Stimulated activated CD4-positive, alpha-beta T cell treated with anti-CD3 and anti-CD28 coated beads, Interleukin-4, amount 100 ng/mL, for 1 hour (primary cell): ENCODE measurements around the gene AP3S1.
A peak's percentile ranks its signal among the peaks of the same experiment; 100 is the strongest.
"Not testable (repeated sequence)": the region's sequence is repeated elsewhere in the genome, so short reads cannot be mapped to it uniquely, and the experiment has no call there.

ENCODE experiments used
- DNase-seq: peaks from one replicate; pipeline ENCODE4 v3.0.0-alpha.2; 2020

The AP3S1 gene

DNA sequence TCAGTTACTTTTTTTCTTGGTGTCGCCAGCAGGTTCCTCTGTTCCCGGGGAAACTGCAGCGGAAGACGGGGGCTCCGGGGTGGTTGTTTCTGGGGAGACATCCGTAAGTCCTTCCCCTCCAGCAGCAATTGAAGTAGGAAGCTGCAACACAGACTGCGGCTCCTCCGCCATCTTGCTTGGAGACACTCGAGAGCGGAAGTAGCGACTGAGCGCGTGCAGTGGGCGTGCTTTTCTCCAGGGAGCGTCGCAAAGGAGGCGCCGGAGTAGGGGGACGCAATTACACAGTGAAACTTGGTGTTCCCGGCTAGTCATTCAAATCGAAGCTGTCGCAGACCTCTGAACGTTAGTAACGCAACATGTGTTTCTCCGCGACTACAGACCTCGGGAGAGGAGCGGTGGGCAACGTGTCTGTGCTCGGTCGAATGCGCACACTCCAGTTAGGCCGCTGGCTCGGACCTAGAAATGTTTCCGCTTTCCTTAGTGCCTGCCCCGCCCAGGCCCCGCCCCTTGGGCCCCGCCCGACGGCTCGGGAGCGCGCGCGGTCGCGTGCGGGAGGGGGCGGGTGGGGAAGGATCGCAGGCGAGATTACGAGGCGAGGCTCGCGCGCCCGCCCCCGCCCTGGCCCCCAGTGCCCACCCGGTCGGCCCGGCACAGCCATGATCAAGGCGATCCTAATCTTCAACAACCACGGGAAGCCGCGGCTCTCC, at the start of gene AP3S1, which contains the start of gene ATG12:
TSS of gene AP3S1 (plus strand) at position 554 of the 707 bp plus-strand sequence. CDS start at position 657, 103 bp downstream.
TSS of gene ATG12 (minus strand) at position 184 of the 707 bp plus-strand sequence. CDS start at position 171, 13 bp downstream.
- DNase-seq: peak; percentile 89

DNA sequence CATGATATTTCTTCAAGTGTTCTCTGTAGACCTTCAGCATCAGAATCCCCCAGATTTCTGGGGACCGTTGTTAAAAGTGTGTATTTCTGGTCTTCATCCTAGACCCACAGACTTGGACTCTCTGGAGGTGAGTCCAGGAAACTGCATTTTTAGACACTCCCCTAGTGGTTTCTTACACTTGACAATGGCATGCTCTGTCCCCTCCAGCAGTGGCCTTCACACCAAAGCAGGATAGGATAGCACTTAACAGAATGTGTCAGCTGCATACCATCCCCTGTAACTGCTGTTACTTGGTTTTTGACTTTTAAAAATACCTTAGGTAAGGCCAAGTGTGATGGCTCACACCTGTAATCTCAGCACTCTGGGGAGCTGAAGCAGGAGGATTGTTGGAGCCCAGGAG, 46.0 kb upstream of the AP3S1 start:
- no peak for DNase-seq

DNA sequence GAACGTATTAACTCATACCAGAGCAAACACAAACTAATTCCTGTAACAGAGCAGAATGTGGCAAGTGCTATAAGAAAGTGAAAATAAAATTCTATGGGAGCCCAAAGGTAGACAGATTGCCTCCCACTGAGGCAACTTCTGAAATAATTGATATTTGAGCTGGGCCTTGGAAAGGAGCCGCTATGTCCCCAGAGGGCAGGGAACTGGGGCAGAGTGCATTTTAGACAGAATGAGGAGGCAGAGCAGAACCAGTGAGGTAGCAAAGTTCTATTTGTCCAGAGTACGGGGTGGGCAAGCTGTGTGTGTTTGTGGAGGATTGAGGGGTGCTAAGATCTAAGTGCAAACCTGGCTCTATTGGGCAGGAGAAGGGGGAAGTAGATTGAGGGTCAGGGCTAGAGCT, 45.1 kb upstream of the AP3S1 start:
- no peak for DNase-seq

DNA sequence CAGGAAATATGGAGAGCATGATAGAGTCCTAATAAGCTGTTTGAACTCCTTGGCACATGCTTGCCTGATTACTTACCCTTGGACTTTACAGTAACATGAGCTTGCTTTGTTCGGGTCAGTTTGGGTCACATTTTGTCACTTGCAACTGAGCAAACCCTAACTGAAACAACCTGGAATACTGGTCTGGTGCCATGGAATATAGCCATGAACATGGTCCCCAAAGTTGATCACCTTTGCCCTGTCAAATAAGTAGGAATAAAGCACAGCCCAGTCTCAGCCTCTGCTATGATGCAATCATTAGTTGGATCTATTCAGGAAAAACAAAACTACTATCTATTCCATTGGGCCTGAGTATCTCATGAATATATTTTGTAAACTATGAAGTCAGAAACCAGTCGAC, 43.5 kb upstream of the AP3S1 start:
- DNase-seq: no peak

DNA sequence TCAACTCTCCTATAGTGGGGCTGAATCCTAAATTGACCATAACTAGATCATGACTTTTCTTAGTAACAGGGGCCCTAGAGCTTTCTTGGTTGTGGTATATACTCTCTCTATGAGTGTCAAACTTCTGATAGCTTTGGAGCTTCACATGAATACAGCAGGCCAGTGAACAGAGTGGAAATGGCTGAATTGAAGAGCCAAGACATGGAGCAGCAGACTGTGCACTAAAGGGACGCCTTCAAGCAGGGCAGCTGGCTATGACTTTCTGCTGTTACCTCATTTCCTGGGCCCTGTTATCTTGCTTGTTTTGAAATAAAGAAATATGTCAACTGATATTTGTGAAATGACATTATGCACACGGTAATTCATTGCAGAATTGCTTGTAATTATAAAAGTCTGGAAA, 41.6 kb upstream of the AP3S1 start:
- no peak for DNase-seq

DNA sequence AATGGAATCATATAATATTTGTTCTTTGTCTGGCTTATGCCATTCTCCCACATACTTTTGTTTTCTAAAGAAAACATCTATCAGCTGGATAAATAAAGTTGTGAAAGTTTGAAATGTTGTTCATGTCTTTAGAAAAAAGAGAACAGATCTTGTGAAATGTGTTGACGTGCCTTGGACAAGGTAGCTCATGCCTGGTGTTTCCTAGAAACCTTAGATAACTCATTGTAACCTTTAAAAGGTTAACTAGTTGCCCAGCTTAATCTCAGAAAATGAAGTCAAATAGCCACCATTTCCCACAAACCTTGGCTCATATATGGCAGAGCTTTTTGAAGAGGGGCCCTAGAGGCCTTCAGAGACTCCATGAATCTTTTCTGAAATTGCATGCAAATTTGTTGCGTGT, 40.6 kb upstream of the AP3S1 start:
- no peak for DNase-seq

DNA sequence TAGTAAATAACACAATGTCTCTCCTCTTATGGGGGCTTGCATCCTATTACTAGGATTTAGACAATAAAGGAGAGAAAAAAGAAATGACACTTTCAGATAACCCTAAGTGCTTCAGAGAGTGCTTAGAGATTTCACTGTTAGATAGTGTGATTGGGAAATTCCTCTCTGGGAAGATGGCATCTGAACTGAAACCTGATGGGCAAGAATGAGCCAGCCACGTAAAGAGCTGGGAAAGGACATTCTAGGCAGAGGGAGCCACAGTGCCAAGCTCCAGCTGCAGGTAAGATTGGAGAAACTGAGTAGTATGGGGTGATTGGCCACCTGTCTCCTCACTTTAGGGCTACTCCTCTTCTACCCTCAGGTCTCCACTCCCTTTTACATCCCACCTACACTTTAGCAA, 39.8 kb upstream of the AP3S1 start:
- no peak for DNase-seq

DNA sequence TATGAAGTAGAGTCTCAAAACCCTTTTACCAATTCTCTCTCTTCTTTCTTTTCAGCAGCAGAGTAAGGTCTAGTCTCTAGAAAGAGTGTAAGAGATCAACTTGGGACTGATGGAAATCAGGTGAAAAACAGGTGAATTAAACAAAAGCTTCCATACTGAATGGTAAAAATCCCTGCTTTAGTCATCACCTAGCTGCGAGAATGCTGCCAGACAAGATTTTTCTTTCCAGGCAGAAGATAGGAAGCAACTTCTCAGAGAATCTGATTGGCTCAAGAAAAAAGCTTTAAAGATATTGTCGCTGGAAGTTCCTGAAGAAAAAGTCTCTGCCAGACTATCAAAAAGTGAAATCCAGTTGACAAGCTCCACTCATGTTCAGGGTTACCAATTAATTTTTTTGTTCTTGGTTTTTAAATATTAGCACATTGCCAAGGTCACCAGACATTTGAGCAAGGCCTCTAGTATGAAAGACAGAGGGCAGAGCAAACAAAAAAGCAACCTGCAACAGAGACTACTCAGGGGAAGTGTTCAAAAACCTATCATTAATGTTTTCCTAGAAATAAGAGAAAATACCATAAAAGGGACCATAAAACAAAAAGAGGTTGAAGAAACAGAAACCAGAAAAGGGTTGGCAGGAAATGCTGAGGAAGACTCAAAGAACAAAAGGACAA, 34.6 kb upstream of the AP3S1 start:
- no peak for DNase-seq

DNA sequence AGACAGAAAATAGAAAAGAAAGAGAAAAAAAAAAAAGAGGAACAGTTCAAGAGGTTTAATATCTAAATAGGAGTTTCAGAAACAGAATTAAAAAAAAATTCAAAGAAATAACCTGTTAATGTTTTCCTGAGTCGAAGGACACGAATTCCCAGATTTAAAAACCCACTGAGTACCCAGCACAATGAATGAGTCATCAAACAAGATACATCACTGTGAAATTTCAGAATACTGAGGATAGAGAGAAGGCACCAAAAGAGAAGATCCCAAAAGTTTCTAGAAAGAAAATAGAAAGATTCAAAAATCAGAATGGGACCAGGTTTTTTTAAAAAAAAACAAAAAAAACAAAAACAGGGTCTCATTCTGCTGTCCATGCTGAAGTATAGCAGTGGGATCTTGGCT, 34.1 kb upstream of the AP3S1 start:
- DNase-seq: no peak

DNA sequence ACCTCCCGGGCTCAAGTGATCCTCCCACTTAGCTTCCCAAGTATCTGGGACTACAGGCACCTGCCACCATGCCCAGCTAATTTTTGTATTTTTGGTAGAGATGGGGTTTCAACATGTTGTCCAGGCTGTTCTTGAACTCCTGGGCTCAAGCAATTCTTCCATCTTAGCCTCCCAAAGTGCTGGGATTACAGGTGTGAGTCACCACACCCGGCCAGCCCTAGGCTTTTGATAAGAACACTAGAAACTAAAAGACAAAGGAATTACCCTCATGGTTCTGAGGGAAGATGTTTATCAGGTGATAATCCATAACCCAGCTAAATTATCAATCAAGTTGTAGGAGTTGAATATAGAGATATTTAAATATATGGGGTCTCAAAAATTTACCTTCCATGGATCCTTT, 33.7 kb upstream of the AP3S1 start:
- not testable (repeated sequence) for DNase-seq

DNA sequence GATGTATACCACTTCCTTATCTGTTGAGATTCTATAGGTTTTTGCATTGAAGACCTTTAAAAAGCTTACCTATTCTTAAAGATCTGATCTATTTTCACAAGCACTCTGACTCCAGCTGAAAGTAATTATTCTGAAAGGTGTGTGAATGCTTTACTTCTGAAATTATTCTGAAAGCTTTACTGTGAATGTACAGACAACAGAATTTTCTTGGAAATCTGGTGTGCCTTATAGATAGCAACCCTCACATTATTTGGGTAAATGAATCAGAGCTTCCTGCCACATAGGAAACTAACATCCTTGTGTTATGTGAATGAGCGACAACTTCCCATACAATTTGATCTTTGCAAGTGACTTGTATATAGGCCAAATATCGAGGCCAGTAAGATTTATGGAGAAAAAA, 31.8 kb upstream of the AP3S1 start:
- no peak for DNase-seq

DNA sequence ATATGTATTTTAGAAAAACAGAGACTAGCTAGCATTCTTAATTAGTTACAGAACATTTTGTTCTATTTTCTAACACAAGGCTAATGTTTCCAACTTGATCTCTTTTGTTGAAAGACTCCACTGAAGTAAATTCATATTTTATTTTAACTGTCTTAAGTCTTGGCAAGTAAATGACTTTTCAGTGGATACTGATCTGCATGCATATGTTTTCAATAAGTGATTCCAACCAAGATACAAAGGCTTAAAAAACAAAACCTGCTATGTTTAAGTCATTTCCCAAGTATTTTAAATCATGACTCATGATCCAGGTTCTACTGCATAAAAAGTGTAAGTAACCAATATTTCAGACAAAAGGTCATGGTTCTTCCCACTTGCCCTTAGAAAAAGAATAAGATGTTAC, 31.0 kb upstream of the AP3S1 start:
- DNase-seq: no peak

DNA sequence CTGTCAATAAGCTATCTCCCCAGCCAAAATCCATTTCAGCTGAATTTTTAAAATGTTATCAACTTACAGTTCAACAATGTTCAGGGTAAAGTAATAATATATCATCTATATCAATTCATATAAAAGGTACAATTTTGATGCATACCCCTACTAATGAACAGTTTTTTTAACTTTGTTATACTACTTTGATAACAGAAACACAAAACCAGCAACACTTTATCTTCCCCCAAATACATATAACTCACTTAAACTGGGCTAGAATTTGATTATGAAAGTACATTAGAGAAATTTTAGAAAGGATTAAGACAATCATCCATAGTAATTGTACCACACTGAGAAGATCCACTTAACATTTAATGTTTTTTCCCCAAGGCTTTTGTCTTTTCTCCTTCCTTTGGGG, 30.3 kb upstream of the AP3S1 start:
- DNase-seq: no peak

DNA sequence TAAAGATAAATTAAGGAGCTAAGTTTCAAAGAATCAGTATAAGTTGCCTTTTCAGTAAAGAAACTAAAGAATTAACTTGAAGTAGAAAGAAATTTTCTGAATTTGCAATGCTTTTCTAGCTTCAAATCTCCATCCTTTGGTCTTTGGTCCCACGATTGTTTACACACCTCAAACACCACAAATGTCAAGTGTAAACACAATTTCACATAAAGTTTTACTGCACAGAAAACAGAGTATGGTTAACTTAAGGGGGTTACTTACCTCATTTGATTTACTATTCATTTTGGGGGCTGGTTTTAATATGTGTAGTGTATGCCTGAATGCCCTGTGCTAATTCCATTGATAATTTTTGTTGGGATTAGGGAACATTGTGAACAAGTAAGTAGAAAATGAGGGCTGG, 29.4 kb upstream of the AP3S1 start:
- no peak for DNase-seq

DNA sequence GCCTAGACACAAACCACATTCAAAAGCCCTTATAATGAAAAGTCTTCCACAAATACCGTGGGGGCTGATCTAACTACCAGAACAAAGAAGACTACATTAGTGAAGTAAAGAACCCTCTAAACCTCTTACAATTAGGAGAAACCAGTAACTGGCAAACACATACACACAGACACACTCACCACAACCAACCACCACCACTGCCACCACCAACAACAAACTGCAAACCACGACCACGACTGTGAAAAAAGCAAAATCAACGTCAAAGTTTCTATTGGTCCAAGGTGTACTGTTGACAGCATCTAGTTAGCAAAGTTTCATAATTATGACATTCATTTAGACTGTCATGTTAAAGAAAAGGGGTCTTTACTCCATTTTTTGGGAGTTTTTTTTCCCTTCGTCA, 28.0 kb upstream of the AP3S1 start:
- DNase-seq: no peak

DNA sequence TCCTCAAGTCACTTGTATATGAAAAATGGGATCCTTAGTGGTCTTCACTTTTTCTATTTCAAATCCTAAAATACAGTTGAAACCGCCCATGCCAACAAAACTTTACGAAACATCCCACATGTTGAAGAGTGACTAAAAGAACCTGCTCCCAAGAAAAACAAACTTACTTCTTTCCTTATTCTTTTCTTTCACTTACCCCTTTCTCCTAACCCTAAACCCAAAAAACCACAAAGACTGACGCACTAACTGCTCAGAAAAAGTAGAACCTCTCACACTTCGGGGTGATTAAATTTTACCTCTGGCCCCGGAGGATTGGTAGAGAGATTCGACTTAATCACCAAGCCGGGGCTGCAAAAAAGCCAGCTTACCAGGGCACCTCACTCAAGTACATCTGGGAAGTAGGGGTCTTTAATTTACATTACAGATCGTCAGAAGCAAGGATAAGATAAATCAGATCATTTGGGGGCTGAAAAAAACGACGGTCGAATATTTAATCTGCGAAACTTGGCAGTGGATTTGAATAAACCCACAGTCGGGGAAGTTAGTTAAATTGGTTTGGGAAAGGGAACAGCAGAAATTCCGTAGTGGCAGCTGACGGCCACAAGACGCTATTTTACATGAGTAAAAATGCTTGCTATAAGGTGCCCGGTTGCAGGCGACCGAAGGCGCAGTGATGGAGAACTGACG, 26.6 kb upstream of the AP3S1 start:
- DNase-seq: no peak

DNA sequence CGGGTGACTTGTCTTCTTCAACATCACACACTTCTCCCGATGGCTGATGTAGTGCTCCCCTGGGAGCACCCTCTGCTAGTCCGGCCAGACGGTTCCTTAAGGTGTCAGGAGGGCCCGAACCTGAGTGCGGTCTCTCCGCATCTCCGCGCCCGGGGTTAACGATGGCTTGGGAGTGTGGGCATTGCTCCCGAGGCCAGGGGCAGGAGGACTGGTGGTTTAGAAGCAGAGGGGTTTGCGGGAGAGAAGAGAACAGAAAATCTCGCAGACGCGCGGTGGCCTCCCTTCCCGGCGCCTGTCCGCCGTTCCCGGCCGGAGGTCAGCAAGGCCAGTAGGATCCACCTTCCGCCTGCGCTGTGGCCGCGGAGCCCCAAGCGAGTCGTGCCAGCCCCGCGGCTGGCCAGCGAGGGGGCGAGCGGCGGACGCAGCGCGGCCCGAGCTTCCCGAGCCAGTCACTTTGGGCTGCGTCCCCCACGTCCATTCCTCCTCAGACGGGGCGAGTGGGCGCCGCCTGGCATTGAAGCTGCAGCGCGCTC, 26.0 kb upstream of the AP3S1 start:
- no peak for DNase-seq

DNA sequence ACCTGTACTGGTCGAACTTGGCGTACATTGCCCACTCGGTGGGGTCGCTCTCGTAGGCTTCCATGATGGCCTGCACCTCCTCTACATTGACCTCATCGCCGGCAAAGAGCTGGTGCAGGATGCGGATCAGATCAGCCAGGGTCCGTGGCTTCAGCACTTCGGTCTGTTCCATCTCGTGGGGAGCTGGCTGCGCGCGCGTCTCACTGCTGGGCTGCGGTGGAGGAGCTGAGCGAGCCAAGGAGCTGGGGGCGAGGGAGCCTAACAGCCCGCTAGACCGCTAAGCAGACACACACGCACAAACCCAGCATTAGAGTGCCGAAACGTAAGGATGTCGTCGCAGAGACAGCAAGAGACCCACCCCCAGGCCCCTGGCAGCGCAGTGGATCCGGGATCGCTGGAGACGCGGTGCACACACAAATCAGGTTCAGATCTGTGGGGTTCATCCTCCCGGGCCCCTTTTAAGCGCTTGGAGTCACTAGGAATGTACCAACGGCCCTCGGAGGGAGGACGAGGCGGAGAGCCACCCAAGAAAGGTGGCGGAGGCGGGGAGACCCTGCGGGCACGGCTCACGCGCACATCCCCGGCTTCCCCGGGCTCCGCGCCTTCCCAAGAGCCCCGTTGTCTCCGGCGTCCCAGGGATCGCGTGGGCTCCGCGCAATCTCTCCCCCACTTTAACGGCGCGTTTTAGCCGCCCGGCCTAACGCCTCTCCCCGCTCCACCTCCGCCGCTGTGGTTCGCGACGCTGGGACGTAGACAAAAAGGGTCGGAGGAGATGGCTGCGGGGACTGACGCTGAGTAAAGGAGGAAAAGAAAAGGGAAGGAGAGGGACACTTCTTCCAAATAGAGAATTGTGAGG, 25.3 kb upstream of the AP3S1 start, which contains the start of gene CDO1:
TSS of gene CDO1 (minus strand) at position 434 of the 856 bp plus-strand sequence. CDS start at position 172, 262 bp downstream.
- DNase-seq: peak; percentile 13

DNA sequence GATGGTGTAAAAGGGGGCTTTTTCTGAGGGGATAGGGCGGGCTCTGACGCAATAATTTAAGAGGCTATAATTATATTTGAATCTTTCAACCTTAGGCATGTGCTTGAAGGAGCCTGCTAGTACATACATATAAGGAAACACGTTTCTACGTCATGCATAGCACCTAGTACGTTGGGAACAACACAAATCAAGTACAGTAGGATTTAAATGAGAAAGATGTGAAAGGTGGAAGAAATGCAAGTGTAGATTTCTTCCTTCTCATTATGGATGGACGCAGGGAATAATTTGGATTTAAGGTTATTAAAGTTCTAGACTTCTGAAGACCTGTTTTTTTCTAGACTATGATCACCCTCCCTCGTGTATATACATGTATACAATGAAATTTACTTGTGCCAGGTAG, 24.3 kb upstream of the AP3S1 start:
- DNase-seq: no peak

DNA sequence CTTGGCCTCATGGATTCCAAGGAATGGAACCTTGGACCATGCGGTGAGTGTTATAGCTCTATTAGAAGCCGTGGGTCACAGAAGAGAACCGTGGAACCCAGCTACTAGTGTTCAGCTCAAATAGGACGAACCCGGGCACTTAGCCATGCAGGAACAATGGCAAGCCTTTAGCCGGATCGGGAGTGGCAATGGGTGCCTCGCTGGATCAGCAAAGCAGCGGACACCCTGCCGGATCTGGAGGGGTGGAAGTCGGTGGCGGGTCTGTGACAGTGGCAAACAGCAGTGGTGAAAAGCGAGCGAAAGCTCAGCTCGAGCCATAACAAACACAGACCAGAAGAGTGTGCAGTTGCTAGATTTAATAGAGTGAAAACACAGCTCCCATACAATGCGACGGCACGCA, 22.9 kb upstream of the AP3S1 start:
- no peak for DNase-seq

DNA sequence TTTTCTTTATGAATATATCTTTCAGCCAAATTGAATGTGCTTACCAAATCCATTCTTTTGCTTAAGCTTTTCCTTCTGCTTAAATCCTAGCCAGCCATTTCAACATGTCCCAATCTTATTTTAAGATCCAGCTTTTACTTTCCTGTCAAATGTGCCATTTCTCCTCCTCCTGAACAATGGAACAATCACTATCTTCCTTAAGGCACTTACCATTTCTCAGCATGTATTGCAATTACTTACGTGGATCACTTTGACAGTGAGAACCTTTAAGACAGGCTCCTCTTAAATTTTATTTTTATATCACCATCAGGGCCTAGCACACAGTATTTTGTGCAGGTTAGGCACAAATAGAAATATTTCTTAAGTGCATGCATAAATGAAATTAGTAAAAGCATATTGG, 20.9 kb upstream of the AP3S1 start:
- no peak for DNase-seq

DNA sequence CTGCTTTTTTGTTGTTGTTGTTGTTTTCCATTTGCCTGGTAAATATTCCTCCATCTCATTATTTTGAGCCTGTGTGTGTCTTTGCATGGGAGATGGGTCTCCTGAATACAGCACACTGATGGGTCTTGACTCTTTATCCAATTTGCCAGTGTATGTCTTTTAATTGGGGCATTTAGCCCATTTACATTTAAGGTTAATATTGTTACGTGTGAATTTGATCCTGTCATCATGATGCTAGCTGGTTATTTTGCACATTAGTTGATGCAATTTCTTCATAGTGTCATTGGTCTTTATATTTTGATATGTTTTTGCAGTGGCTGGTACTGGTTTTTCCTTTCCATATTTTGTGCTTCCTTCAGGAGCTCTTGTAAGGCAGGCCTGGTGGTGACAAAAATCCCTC, 16.8 kb upstream of the AP3S1 start:
- not testable (repeated sequence) for DNase-seq

DNA sequence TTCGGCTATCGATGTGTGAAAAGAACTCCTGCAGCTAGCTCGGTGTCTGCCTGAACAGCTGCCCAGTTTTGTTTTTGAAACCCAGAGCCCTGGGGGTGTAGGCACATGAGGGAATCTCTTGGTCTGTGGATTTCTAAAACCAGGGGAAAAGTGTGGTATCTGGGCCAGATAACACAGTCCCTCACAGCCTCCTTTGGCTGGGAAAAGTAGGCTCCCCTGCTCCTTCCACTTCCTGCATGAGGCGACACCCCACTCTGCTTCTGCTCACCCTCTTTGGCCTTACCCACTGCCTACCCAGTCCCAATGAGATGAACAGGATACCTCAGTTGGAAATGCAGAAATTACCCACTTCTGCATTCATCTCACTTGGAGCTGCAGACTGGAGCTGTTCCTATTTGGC, 15.8 kb upstream of the AP3S1 start:
- DNase-seq: no peak
